Type B pancreatic cell (in vitro differentiated cells): Measurements from ENCODE around the gene HSD3B1. TPM values are rescaled to one million over a fixed set of nuclear protein-coding genes. Genes with fewer than 3 reads are reported as not detected.

ENCODE experiments used
- DNase-seq: peaks from one replicate; pipeline ENCODE4 v3.0.0; 2021; ENCODE audit warnings: mixed read lengths; ENCODE audit not compliant: unreplicated experiment; ENCODE audit errors: extremely low spot score
- H3K27ac Mint-ChIP-seq: 2 replicates; pipeline ENCODE4 v1.8.0; 2021; ENCODE audit warnings: mild to moderate bottlenecking, mixed read lengths
- H3K27me3 Mint-ChIP-seq: 2 replicates; pipeline ENCODE4 v1.8.0; 2021; ENCODE audit warnings: mixed read lengths
- H3K36me3 Mint-ChIP-seq: 2 replicates; pipeline ENCODE4 v1.8.0; 2021; ENCODE audit warnings: mixed read lengths
- H3K4me1 Mint-ChIP-seq: one replicate; pipeline ENCODE4 v1.8.0; 2021; ENCODE audit warnings: mixed read lengths; ENCODE audit not compliant: unreplicated experiment
- H3K4me3 Mint-ChIP-seq: 2 replicates; pipeline ENCODE4 v1.8.0; 2021; ENCODE audit warnings: mild to moderate bottlenecking, mixed read lengths
- H3K9me3 Mint-ChIP-seq: 2 replicates; pipeline ENCODE4 v1.8.0; 2021; ENCODE audit warnings: mixed read lengths
- CTCF ChIP-seq: fragments of 200-600 bp; sonication (generic); conservative IDR thresholded peaks from 2 replicates; pipeline ENCODE4 v1.5.0; 2021; ENCODE audit warnings: antibody characterized with exemption, mild to moderate bottlenecking
- long read RNA-seq: library from polyadenylated mRNA; unstranded; transcript quantifications from one replicate; pipeline ENCODE4 v2.0.0, GENCODE V29; 2020
- total RNA-seq: library from RNA; stranded (reverse); gene quantifications from 2 replicates; pipeline ENCODE4 v1.2.1, GENCODE V29; 2021; ENCODE audit warnings: low replicate concordance

HSD3B1 gene
- 1.3 and 10.3 TPM in 2 replicates for total RNA-seq
- long read RNA-seq, transcript HSD3B1-201 (4 exons, 1,676 nt) = major isoform, 40 of 57 reads
- long read RNA-seq, partial matches to known transcripts = 2 of 57 reads
- long read RNA-seq, other reads (novel, unspliced or antisense) = 14 of 57 reads

- Mint-ChIP-seq H3K9me3 (no peaks in the 10 kb centered on the region), H3K4me3 (no peak within 1 kb of the TSS), H3K4me1 (no peaks in the 10 kb centered on the region), H3K27ac (no peak within 1 kb of the TSS), H3K27me3 (peaks cover 12% of the 10 kb centered on the region), H3K36me3 (no peaks in the 10 kb centered on the region)
- no peak for DNase-seq
- no peak for TF ChIP-seq CTCF
Measured at GRCh38 chr1:119506941-119507340, at the start of gene HSD3B1. HSD3B1 (plus strand) TSS chr1:119507210; CDS start chr1:119507477, 267 bp downstream.

- peaks cover 4% of the 10 kb centered on the region for H3K4me1 Mint-ChIP-seq
- H3K36me3 Mint-ChIP-seq = no peaks in the 10 kb centered on the region
- H3K9me3 Mint-ChIP-seq = no peaks in the 10 kb centered on the region
- no peak overlapping the region for H3K4me3 Mint-ChIP-seq
- H3K27ac Mint-ChIP-seq = no peak overlapping the region
- DNase-seq = no peak
- no peak for TF ChIP-seq CTCF
- H3K27me3 Mint-ChIP-seq = no peaks in the 10 kb centered on the region
Measured at GRCh38 chr1:119462964-119463363, 44.0 kb upstream of the HSD3B1 start.

GRCh38 chr1:119463569-119463968 is 43.4 kb upstream of the HSD3B1 start:
- H3K9me3 Mint-ChIP-seq = no peaks in the 10 kb centered on the region
- H3K4me1 Mint-ChIP-seq = peaks cover 4% of the 10 kb centered on the region
- no peaks in the 10 kb centered on the region for H3K36me3 Mint-ChIP-seq
- no peak overlapping the region for H3K4me3 Mint-ChIP-seq
- no peak for DNase-seq
- H3K27me3 Mint-ChIP-seq = no peaks in the 10 kb centered on the region
- no peak for TF ChIP-seq CTCF
- H3K27ac Mint-ChIP-seq = no peak overlapping the region

GRCh38 chr1:119466445-119466844 is 40.6 kb upstream of the HSD3B1 start:
- no peaks in the 10 kb centered on the region for H3K9me3 Mint-ChIP-seq
- TF ChIP-seq CTCF = no peak
- no peak overlapping the region for H3K4me3 Mint-ChIP-seq
- H3K27ac Mint-ChIP-seq = no peak overlapping the region
- H3K27me3 Mint-ChIP-seq = peaks cover 6% of the 10 kb centered on the region
- H3K4me1 Mint-ChIP-seq = peaks cover 4% of the 10 kb centered on the region
- no peak for DNase-seq
- H3K36me3 Mint-ChIP-seq = no peaks in the 10 kb centered on the region

- Mint-ChIP-seq H3K4me3 (no peak overlapping the region), H3K4me1 (peaks cover 4% of the 10 kb centered on the region), H3K27ac (no peak overlapping the region), H3K9me3 (no peaks in the 10 kb centered on the region), H3K36me3 (no peaks in the 10 kb centered on the region), H3K27me3 (peaks cover 12% of the 10 kb centered on the region)
- TF ChIP-seq CTCF = no peak
- no peak for DNase-seq
Measured at GRCh38 chr1:119467219-119467618, 39.8 kb upstream of the HSD3B1 start.
